Measurements from ENCODE around the gene CORO6.
A peak's percentile ranks its signal among the peaks of the same experiment; 100 is the strongest.

The CORO6 gene

DNA sequence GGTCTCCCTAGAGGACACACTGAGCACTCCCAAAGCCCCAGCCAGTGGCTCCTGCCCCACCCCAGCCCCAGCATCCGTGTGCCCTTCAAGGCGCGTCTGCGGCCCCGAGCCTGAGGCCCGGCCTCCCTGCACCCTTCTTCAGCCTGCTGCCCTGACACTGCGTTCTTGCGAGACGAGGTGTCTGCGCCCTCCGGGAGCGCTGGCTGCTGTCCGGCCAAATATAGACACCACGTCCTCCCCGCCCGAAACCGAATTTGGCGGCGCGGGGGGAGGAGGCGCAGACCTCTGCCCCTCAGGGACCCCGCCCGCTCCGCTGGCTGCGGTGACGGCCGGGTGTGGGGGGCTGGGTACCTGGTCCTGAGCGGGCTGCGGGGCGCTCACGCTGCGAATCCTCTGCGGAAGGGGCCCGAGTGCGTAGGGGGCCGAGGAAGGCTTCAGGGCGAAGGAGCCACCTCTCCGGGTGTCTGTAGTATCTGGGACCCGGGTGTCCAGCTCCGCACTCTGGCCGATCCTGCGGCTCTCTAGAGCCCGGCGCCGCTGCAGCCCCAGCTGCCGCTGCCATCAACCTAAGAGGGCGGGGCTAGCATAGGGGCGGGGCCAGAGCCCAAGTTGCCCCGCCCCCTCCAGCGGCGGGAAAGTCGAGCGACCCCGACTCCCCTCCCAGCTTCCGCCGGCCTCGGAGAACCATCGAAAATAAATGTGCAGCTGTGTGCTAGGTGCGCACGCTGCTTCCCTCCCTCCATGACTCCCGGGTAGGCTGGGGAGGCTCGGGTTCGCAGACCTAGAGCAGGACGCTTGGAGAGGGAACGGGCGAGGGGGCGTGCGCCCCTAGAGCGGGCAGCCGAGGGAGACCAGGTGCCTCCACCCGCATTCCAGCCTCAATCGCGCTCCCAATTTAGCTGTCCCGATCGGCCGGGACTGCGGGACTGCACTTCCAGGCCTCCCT is at the start of gene CORO6:
Gene CORO6 (minus strand): TSS at position 576 of the 946 bp plus-strand sequence. CDS start 1,491 bp downstream, outside the sequence.
- TF ChIP-seq, protein P1, sequence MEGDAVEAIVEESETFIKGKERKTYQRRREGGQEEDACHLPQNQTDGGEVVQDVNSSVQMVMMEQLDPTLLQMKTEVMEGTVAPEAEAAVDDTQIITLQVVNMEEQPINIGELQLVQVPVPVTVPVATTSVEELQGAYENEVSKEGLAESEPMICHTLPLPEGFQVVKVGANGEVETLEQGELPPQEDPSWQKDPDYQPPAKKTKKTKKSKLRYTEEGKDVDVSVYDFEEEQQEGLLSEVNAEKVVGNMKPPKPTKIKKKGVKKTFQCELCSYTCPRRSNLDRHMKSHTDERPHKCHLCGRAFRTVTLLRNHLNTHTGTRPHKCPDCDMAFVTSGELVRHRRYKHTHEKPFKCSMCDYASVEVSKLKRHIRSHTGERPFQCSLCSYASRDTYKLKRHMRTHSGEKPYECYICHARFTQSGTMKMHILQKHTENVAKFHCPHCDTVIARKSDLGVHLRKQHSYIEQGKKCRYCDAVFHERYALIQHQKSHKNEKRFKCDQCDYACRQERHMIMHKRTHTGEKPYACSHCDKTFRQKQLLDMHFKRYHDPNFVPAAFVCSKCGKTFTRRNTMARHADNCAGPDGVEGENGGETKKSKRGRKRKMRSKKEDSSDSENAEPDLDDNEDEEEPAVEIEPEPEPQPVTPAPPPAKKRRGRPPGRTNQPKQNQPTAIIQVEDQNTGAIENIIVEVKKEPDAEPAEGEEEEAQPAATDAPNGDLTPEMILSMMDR (conservative IDR thresholded peaks at IDR 0.05), result no peak
- TF ChIP-seq ZFX (IDR thresholded peaks at IDR 0.05), result no peak
- peak within 1 kb of the TSS; percentile 13 for H3K27ac ChIP-seq

- H3K27ac ChIP-seq, result peak overlapping the region; percentile 22; the same call in 1 of the 2 replicates
- TF ChIP-seq, protein P1 (conservative IDR thresholded peaks at IDR 0.05), result no peak
- TF ChIP-seq ZFX (IDR thresholded peaks at IDR 0.05), result no peak
Measured at GRCh38 chr17:29671661-29672060, 48.9 kb upstream of the CORO6 start.

- no peak overlapping the region for H3K27ac ChIP-seq
- TF ChIP-seq, protein P1 (conservative IDR thresholded peaks at IDR 0.05), result no peak
- no peak for TF ChIP-seq ZFX (IDR thresholded peaks at IDR 0.05)
Measured at GRCh38 chr17:29669266-29669665, 46.6 kb upstream of the CORO6 start.

GRCh38 chr17:29667969-29668368 is 45.3 kb upstream of the CORO6 start:
- H3K27ac ChIP-seq, result no peak overlapping the region
- TF ChIP-seq, protein P1 (conservative IDR thresholded peaks at IDR 0.05), result no peak
- no peak for TF ChIP-seq ZFX (IDR thresholded peaks at IDR 0.05)

DNA sequence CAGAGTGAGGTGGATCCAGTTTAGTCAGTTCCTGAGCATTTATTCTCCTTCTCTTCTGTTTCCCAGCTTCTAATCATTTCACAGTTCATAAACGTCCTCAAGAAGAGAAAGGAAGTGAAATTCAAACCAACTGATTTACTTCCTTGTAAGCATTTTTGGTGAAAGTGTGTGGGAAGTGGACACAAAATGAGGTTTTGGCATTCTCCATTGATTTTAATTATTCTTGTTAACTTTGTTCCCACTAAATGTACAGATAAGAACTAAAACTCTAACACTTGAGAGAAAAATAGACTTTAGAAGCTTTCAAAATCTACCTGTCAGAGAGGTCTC is 42.7 kb upstream of the CORO6 start:
- TF ChIP-seq, protein P1 (conservative IDR thresholded peaks at IDR 0.05), result no peak
- TF ChIP-seq ZFX (IDR thresholded peaks at IDR 0.05), result no peak
- H3K27ac ChIP-seq, result no peak overlapping the region

GRCh38 chr17:29664743-29665480 is 42.2 kb upstream of the CORO6 start:
- no peak for TF ChIP-seq ZFX (IDR thresholded peaks at IDR 0.05)
- TF ChIP-seq, protein P1 (conservative IDR thresholded peaks at IDR 0.05), result no peak
- H3K27ac ChIP-seq, result no peak overlapping the region

GRCh38 chr17:29663155-29663554 is 40.4 kb upstream of the CORO6 start:
- H3K27ac ChIP-seq, result peak overlapping the region; percentile 35; the same call in 1 of the 2 replicates
- TF ChIP-seq ZFX (IDR thresholded peaks at IDR 0.05), result no peak
- TF ChIP-seq, protein P1 (conservative IDR thresholded peaks at IDR 0.05), result no peak
